Hepatocyte (in vitro differentiated cells): ENCODE results near the gene ASB3. TPM values are rescaled to one million over a fixed set of nuclear protein-coding genes. Genes with fewer than 3 reads are reported as not detected.

ENCODE experiments used
- DNase-seq: peaks from one replicate; pipeline ENCODE4 v3.0.0-alpha.2; 2016; ENCODE audit warnings: low spot score
- H2AFZ ChIP-seq: fragments of 200-600 bp; sonication (generic); 2 replicates; pipeline ENCODE4 v1.6.0; 2016; ENCODE audit warnings: antibody characterized with exemption, mild to moderate bottlenecking
- H3K27ac ChIP-seq: fragments of 200-600 bp; sonication (generic); 2 replicates; pipeline ENCODE4 v1.5.1; 2016; ENCODE audit warnings: mild to moderate bottlenecking
- H3K27me3 ChIP-seq: fragments of 200-600 bp; sonication (generic); 2 replicates; pipeline ENCODE4 v1.6.1; 2016
- H3K36me3 ChIP-seq: fragments of 200-600 bp; sonication (generic); replicated peaks from 2 replicates; pipeline ENCODE4 v1.5.1; 2016; ENCODE audit warnings: low read depth; ENCODE audit not compliant: insufficient read depth
- H3K4me1 ChIP-seq: fragments of 200-600 bp; sonication (generic); 2 replicates; pipeline ENCODE4 v1.5.1; 2016; ENCODE audit warnings: mild to moderate bottlenecking, moderate library complexity; ENCODE audit not compliant: insufficient read depth
- H3K4me2 ChIP-seq: fragments of 200-600 bp; sonication (generic); 2 replicates; pipeline ENCODE4 v1.6.0; 2016
- H3K4me3 ChIP-seq: fragments of 200-600 bp; sonication (generic); 2 replicates; pipeline ENCODE4 v1.5.1; 2016; ENCODE audit warnings: mild to moderate bottlenecking
- H3K79me2 ChIP-seq: fragments of 200-600 bp; sonication (generic); 2 replicates; pipeline ENCODE4 v1.6.0; 2017; ENCODE audit warnings: mild to moderate bottlenecking
- H3K9me2 ChIP-seq: fragments of 200-600 bp; sonication (generic); replicated peaks from 2 replicates; pipeline ENCODE4 v1.6.0; 2017; ENCODE audit warnings: mild to moderate bottlenecking; ENCODE audit not compliant: insufficient read depth
- H3K9me3 ChIP-seq: fragments of 200-600 bp; sonication (generic); 2 replicates; pipeline ENCODE4 v1.5.1; 2016; ENCODE audit warnings: low read depth, mild to moderate bottlenecking
- H4K20me1 ChIP-seq: fragments of 200-600 bp; sonication (generic); 2 replicates; pipeline ENCODE4 v1.6.0; 2016; ENCODE audit warnings: mild to moderate bottlenecking; ENCODE audit not compliant: insufficient read depth, poor library complexity, severe bottlenecking
- CTCF ChIP-seq: fragments of 200-600 bp; sonication (generic); IDR thresholded peaks from 2 replicates; pipeline ENCODE4 v1.5.1; 2016; ENCODE audit warnings: antibody characterized with exemption, mild to moderate bottlenecking; ENCODE audit not compliant: poor library complexity
- EZH2 ChIP-seq: fragments of 200-600 bp; sonication (generic); IDR thresholded peaks from 2 replicates; pipeline ENCODE4 v1.6.1; 2016; ENCODE audit warnings: antibody characterized with exemption, mild to moderate bottlenecking, borderline replicate concordance
- EZH2phosphoT487 ChIP-seq: fragments of 200-600 bp; sonication (generic); IDR thresholded peaks from one replicate; pipeline ENCODE4 v1.6.1; 2018; ENCODE audit warnings: antibody characterized with exemption, mild to moderate bottlenecking, low read depth, moderate library complexity; ENCODE audit not compliant: unreplicated experiment, severe bottlenecking
- WGBS: methylation state at CpG from one replicate; pipeline ENCODE4 v1.1.6; 2016; ENCODE audit warnings: low lambda C conversion rate; ENCODE audit errors: missing lambda C conversion rate; 5-methylcytosine and 5-hydroxymethylcytosine counted together
- polyA plus RNA-seq: library from polyadenylated mRNA; unstranded; fragments of >200 nt; fragmentation: Nextera tagmentation; extraction: Ambion mirVana; gene quantifications from 2 replicates; pipeline ENCODE4 v1.2.1, GENCODE V29; 2016
- total RNA-seq: library from RNA; depleted of rRNA; stranded (reverse); fragments of >200 nt; gene quantifications from 2 replicates; pipeline ENCODE4 v1.2.3, GENCODE V29; 2014

ASB3 gene
- total and polyA plus RNA-seq, 2 experiments from 2014 or later = 12.2 to 14.8 TPM

GRCh38 chr2:53820048-53820447 is 33.3 kb upstream of the ASB3 start:
- Histone ChIP-seq H3K9me2 (no peaks in the 10 kb centered on the region), H3K9me3 (no peaks in the 10 kb centered on the region), H3K4me2 (no peak overlapping the region), H3K79me2 (no peaks in the 10 kb centered on the region), H3K4me1 (no peaks in the 10 kb centered on the region), H4K20me1 (no peaks in the 10 kb centered on the region), H2AFZ (no peak overlapping the region), H3K4me3 (no peak overlapping the region), H3K27me3 (no peaks in the 10 kb centered on the region), H3K36me3 (no peaks in the 10 kb centered on the region), H3K27ac (no peak overlapping the region)
- WGBS = 90% methylated on average over 9 of the region's 9 CpGs
- DNase-seq = no peak
- TF ChIP-seq CTCF = no peak
- no peak for TF ChIP-seq EZH2
- TF ChIP-seq EZH2phosphoT487 = no peak

- Histone ChIP-seq H3K4me3 (no peak overlapping the region), H3K9me2 (no peaks in the 10 kb centered on the region), H3K4me2 (no peak overlapping the region), H3K36me3 (no peaks in the 10 kb centered on the region), H3K27ac (no peak overlapping the region), H3K79me2 (no peaks in the 10 kb centered on the region), H3K4me1 (no peaks in the 10 kb centered on the region), H4K20me1 (no peaks in the 10 kb centered on the region), H2AFZ (no peak overlapping the region), H3K9me3 (no peaks in the 10 kb centered on the region), H3K27me3 (no peaks in the 10 kb centered on the region)
- no peak for DNase-seq
- no peak for TF ChIP-seq EZH2
- TF ChIP-seq CTCF = no peak
- TF ChIP-seq EZH2phosphoT487 = no peak
- 91% methylated on average over 4 of the region's 4 CpGs for WGBS
Observed at GRCh38 chr2:53819634-53820033, 32.9 kb upstream of the ASB3 start.

GRCh38 chr2:53818854-53819435 is 32.2 kb upstream of the ASB3 start:
- TF ChIP-seq EZH2phosphoT487 = no peak
- TF ChIP-seq EZH2 = no peak
- no peak for TF ChIP-seq CTCF
- Histone ChIP-seq H3K36me3 (no peaks in the 10 kb centered on the region), H3K9me3 (no peaks in the 10 kb centered on the region), H4K20me1 (no peaks in the 10 kb centered on the region), H3K79me2 (no peaks in the 10 kb centered on the region), H3K4me1 (no peaks in the 10 kb centered on the region), H3K27ac (no peak overlapping the region), H3K9me2 (no peaks in the 10 kb centered on the region), H2AFZ (no peak overlapping the region), H3K27me3 (no peaks in the 10 kb centered on the region), H3K4me2 (no peak overlapping the region), H3K4me3 (no peak overlapping the region)
- no peak for DNase-seq
- WGBS = 97% methylated on average over 3 of the region's 3 CpGs

- DNase-seq = peak; percentile 32
- Histone ChIP-seq H3K27me3 (no peaks in the 10 kb centered on the region), H3K79me2 (no peaks in the 10 kb centered on the region), H3K9me2 (no peaks in the 10 kb centered on the region), H4K20me1 (no peaks in the 10 kb centered on the region), H3K36me3 (no peaks in the 10 kb centered on the region), H3K4me1 (no peaks in the 10 kb centered on the region), H3K27ac (peak overlapping the region; percentile 62), H3K4me3 (no peak overlapping the region), H3K9me3 (no peaks in the 10 kb centered on the region), H2AFZ (no peak overlapping the region), H3K4me2 (no peak overlapping the region)
- TF ChIP-seq CTCF (no peak), EZH2phosphoT487 (no peak), EZH2 (no peak)
Observed at GRCh38 chr2:53813151-53813550, 26.4 kb upstream of the ASB3 start.
